ENCODE data around the gene PPP2R3B. TPM values are rescaled to one million over a fixed set of nuclear protein-coding genes. Genes with fewer than 3 reads are reported as not detected.

PPP2R3B gene
- total and polyA plus RNA-seq, 7 donors = 2.1 to 16.1 (median 5.4) TPM

GRCh38 chrX:350148-350533 is 36.6 kb downstream of the PPP2R3B start:
- Histone ChIP-seq H3K36me3 (peaks cover 0 to 6% (median 0%) of the 10 kb centered on the region in 4 donors), H3K27ac (no peak overlapping the region), H3K27me3 (no peaks in the 10 kb centered on the region), H3K9me3 (no peaks in the 10 kb centered on the region), H3K4me3 (no peak overlapping the region), H3K4me1 (no peaks in the 10 kb centered on the region)
- TF ChIP-seq POLR2AphosphoS5 (IDR thresholded peaks at IDR 0.05) = no peak
- no peak for TF ChIP-seq EP300 (IDR thresholded peaks at IDR 0.05)
- TF ChIP-seq CTCF (IDR thresholded peaks at IDR 0.05) = no peak
- no peak for TF ChIP-seq POLR2A (IDR thresholded peaks at IDR 0.05)
- intact Hi-C loops (cut with DNase I) = no loop called here
- 89 to 95% methylated on average over 20 of the region's 20 CpGs for WGBS, 2 donors
- DNase-seq = no peak

- no peak for DNase-seq
- TF ChIP-seq EP300 (IDR thresholded peaks at IDR 0.05) = no peak
- no peak for TF ChIP-seq CTCF (IDR thresholded peaks at IDR 0.05)
- TF ChIP-seq POLR2A (IDR thresholded peaks at IDR 0.05) = no peak
- no peak for TF ChIP-seq POLR2AphosphoS5 (IDR thresholded peaks at IDR 0.05)
- Histone ChIP-seq H3K4me1 (no peaks in the 10 kb centered on the region), H3K27ac (no peak overlapping the region), H3K36me3 (peaks cover 0 to 11% (median under 1%) of the 10 kb centered on the region in 4 donors), H3K27me3 (no peaks in the 10 kb centered on the region), H3K9me3 (no peaks in the 10 kb centered on the region), H3K4me3 (no peak overlapping the region)
- intact Hi-C loops (cut with DNase I) = no loop called here
- WGBS, 2 donors = 86 to 88% methylated on average over 10 of the region's 10 CpGs
Measured at GRCh38 chrX:349702-350101, 37.0 kb downstream of the PPP2R3B start.

- Histone ChIP-seq H3K4me1 (no peaks in the 10 kb centered on the region), H3K4me3 (no peak overlapping the region), H3K27ac (no peak overlapping the region), H3K36me3 (peaks cover 0 to 11% (median 3%) of the 10 kb centered on the region in 4 donors), H3K9me3 (no peaks in the 10 kb centered on the region), H3K27me3 (no peaks in the 10 kb centered on the region)
- DNase-seq = peak; percentile 47
- TF ChIP-seq CTCF (IDR thresholded peaks at IDR 0.05) (no peak), EP300 (IDR thresholded peaks at IDR 0.05) (no peak), POLR2AphosphoS5 (IDR thresholded peaks at IDR 0.05) (no peak), POLR2A (IDR thresholded peaks at IDR 0.05) (no peak)
- 91 to 95% methylated on average over 18 of the region's 18 CpGs for WGBS, 2 donors
- intact Hi-C loops (cut with DNase I) = no loop called here
Measured at GRCh38 chrX:349196-349595, 37.5 kb downstream of the PPP2R3B start.

GRCh38 chrX:348461-349117 is 38.1 kb downstream of the PPP2R3B start:
- Histone ChIP-seq H3K27me3 (no peaks in the 10 kb centered on the region), H3K9me3 (no peaks in the 10 kb centered on the region), H3K36me3 (peaks cover 0 to 11% (median 3%) of the 10 kb centered on the region in 4 donors), H3K4me1 (no peaks in the 10 kb centered on the region), H3K27ac (no peak overlapping the region), H3K4me3 (no peak overlapping the region)
- no peak for DNase-seq
- intact Hi-C loops (cut with DNase I) = no loop called here
- 82 to 83% methylated on average over 11 of the region's 11 CpGs for WGBS, 2 donors
- TF ChIP-seq CTCF (IDR thresholded peaks at IDR 0.05) = no peak
